ENCODE data around the gene GMIP.

- TF ChIP-seq CTCF (IDR thresholded peaks at IDR 0.05), result no peak
- no peak for TF ChIP-seq POLR2A (IDR thresholded peaks at IDR 0.05)
These were observed 6.9 kb upstream of the GMIP start for GRCh38 chr19:19650331-19650730.

Measured in uterus (tissue), 2 donors.